ENCODE results near the gene STAT2. TPM values are rescaled to one million over a fixed set of nuclear protein-coding genes. Genes with fewer than 3 reads are reported as not detected.

Gene STAT2
- total RNA-seq, 1 donor from 2014 or later = 34.9 TPM

- DNase-seq = no peak
- Histone ChIP-seq H3K36me3 (no peaks in the 10 kb centered on the region), H3K27ac (replicated peaks) (no peak overlapping the region), H3K27me3 (ENCODE audit: low read depth) (no peaks in the 10 kb centered on the region), H3K9me3 (replicated peaks) (no peaks in the 10 kb centered on the region), H3K4me3 (no peak overlapping the region), H3K4me1 (no peaks in the 10 kb centered on the region)
- TF ChIP-seq, protein P1, sequence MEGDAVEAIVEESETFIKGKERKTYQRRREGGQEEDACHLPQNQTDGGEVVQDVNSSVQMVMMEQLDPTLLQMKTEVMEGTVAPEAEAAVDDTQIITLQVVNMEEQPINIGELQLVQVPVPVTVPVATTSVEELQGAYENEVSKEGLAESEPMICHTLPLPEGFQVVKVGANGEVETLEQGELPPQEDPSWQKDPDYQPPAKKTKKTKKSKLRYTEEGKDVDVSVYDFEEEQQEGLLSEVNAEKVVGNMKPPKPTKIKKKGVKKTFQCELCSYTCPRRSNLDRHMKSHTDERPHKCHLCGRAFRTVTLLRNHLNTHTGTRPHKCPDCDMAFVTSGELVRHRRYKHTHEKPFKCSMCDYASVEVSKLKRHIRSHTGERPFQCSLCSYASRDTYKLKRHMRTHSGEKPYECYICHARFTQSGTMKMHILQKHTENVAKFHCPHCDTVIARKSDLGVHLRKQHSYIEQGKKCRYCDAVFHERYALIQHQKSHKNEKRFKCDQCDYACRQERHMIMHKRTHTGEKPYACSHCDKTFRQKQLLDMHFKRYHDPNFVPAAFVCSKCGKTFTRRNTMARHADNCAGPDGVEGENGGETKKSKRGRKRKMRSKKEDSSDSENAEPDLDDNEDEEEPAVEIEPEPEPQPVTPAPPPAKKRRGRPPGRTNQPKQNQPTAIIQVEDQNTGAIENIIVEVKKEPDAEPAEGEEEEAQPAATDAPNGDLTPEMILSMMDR (IDR thresholded peaks at IDR 0.05; ENCODE audit: borderline replicate concordance) = no peak
- intact Hi-C loops (cut with micrococcal nuclease) = no loop called here
These were observed 13.6 kb upstream of the STAT2 start for GRCh38 chr12:56373515-56373914.

- H3K27ac ChIP-seq (replicated peaks) = no peak overlapping the region
- TF ChIP-seq, protein P1 (IDR thresholded peaks at IDR 0.05; ENCODE audit: borderline replicate concordance) = no peak
- H3K36me3 ChIP-seq = no peaks in the 10 kb centered on the region
- no peak overlapping the region for H3K4me3 ChIP-seq
- H3K4me1 ChIP-seq = no peaks in the 10 kb centered on the region
- intact Hi-C loops (cut with micrococcal nuclease) = loop anchor here (10.0 kb wide), 1 partner anchor 78 kb away; the partner anchor contains the start of gene TIMELESS
- no peaks in the 10 kb centered on the region for H3K27me3 ChIP-seq (ENCODE audit: low read depth)
- H3K9me3 ChIP-seq (replicated peaks) = no peaks in the 10 kb centered on the region
- no peak for DNase-seq
These were observed 7.0 kb upstream of the STAT2 start for GRCh38 chr12:56366948-56367347.

GRCh38 chr12:56362130-56363059, 2.5 kb upstream of the STAT2 start, which contains the start of gene APOF:
APOF (minus strand) TSS chr12:56362857; CDS start chr12:56362745, 112 bp downstream.
- no peaks in the 10 kb centered on the region for H3K27me3 ChIP-seq (ENCODE audit: low read depth)
- H3K36me3 ChIP-seq = no peaks in the 10 kb centered on the region
- TF ChIP-seq, protein P1 (IDR thresholded peaks at IDR 0.05; ENCODE audit: borderline replicate concordance) = no peak
- H3K27ac ChIP-seq (replicated peaks) = no peak within 1 kb of the TSS
- DNase-seq = no peak
- no peak within 1 kb of the TSS for H3K4me3 ChIP-seq
- peaks cover 33% of the 10 kb centered on the region for H3K4me1 ChIP-seq
- H3K9me3 ChIP-seq (replicated peaks) = no peaks in the 10 kb centered on the region
- intact Hi-C loops (cut with micrococcal nuclease) = loop anchor here (10.0 kb wide), 1 partner anchor 82 kb away; the partner anchor contains the start of gene TIMELESS

GRCh38 chr12:56361487-56362129, 1.7 kb upstream of the STAT2 start:
- DNase-seq = no peak
- no peaks in the 10 kb centered on the region for H3K36me3 ChIP-seq
- no peak overlapping the region for H3K4me3 ChIP-seq
- peaks cover 37% of the 10 kb centered on the region for H3K4me1 ChIP-seq
- H3K9me3 ChIP-seq (replicated peaks) = no peaks in the 10 kb centered on the region
- no peak overlapping the region for H3K27ac ChIP-seq (replicated peaks)
- intact Hi-C loops (cut with micrococcal nuclease) = loop anchor here (10.0 kb wide), 1 partner anchor 83 kb away; the partner anchor contains the start of gene TIMELESS
- TF ChIP-seq, protein P1 (IDR thresholded peaks at IDR 0.05; ENCODE audit: borderline replicate concordance) = no peak
- no peaks in the 10 kb centered on the region for H3K27me3 ChIP-seq (ENCODE audit: low read depth)

DNA sequence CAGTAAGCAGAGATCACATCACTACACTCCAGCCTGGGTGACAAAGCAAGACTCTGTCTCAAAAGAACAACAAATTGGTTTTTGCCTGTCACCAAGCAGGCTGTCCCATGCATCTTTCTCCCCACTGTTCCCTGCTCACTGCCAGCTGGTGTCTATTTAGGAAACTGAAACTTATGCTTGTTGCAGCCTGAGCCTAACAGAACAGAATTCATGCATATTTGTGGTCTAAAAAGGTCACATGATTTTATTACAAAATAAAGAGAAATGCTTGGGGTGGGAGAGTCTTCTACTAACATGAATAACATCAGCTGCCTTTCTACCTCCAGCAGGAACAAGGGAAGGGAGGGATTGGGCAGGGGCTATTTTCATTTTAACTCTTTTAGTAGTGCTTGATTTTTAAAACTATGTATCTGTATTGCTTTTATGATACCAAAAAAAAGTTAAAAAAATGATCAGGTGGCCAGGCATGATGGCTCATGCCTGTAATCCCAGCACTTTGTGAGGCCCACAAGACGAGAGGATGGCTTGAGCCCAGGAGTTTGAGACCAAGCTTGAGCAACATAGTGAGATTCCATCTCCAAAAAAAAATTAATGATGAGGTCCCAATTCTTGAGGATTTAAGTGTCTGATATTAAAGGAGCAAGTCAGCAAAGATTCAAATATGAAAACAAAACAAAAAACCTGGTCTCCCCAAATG, 923 bp downstream of the STAT2 start:
- Histone ChIP-seq H3K27ac (replicated peaks) (peak overlapping the region; percentile 91), H3K9me3 (replicated peaks) (no peaks in the 10 kb centered on the region), H3K4me1 (peaks cover 37% of the 10 kb centered on the region), H3K36me3 (peaks cover 25% of the 10 kb centered on the region), H3K27me3 (ENCODE audit: low read depth) (no peaks in the 10 kb centered on the region), H3K4me3 (peak overlapping the region; percentile 82)
- intact Hi-C loops (cut with micrococcal nuclease) = loop anchor here (10.0 kb wide), 1 partner anchor 106 kb away; the partner anchor contains the start of gene SPRYD4
- DNase-seq = no peak
- TF ChIP-seq, protein P1 (IDR thresholded peaks at IDR 0.05; ENCODE audit: borderline replicate concordance) = no peak
